ENCODE data around the gene TUBA1C. TPM values are rescaled to one million over a fixed set of nuclear protein-coding genes. Genes with fewer than 3 reads are reported as not detected.
A peak's percentile ranks its signal among the peaks of the same experiment; 100 is the strongest.

TUBA1C gene
- total and polyA plus RNA-seq, 9 of the 15 experiments (the other 6 are each of a cell fraction or from before 2014, with no cell fraction given), result 755 to 3,012 (median 914) TPM

- in situ Hi-C loops (cut with MboI), result no loop called here
- ATAC-seq, result no peak
- no peaks in the 10 kb centered on the region for H3K27me3 ChIP-seq (ENCODE audit: control insufficient read depth in 2 of 2, insufficient read depth in 2 of 2, low read length in 2 of 2)
- 83% methylated on average over 7 of the region's 7 CpGs for WGBS (ENCODE audit: insufficient coverage, low coverage, missing lambda C conversion rate)
- intact Hi-C loops (cut with micrococcal nuclease), result no loop called here
- H4K20me1 ChIP-seq (replicated peaks; ENCODE audit: control insufficient read depth, insufficient read depth, low read length), result peaks cover 17% of the 10 kb centered on the region
- no peak overlapping the region for H3K27ac ChIP-seq (ENCODE audit: extremely low read depth, low read depth, low read length)
- H3K9ac ChIP-seq (ENCODE audit: insufficient read depth in 1 of 2, low read depth in 2 of 2, low read length in 2 of 2), result peak overlapping the region in 1 of 2 experiments; percentile 64; a peak in 2 of 4 replicates
- no peaks in the 10 kb centered on the region for H3K79me2 ChIP-seq (ENCODE audit: control insufficient read depth, insufficient read depth, low read length)
- peaks cover 15% of the 10 kb centered on the region; the same call in 2 of the 3 replicates for H3K36me3 ChIP-seq (ENCODE audit: control insufficient read depth, insufficient read depth, low read length)
- no peak for FAIRE-seq
- DNase-seq (ENCODE audit: extremely low read depth in 1 of 4, low spot score in 3 of 4), result no peak
- no peak overlapping the region for H3K4me3 ChIP-seq
- TF ChIP-seq FUS (optimal IDR thresholded peaks at IDR 0.05; ENCODE audit: low read depth, low read length) (no peak), KLF6 (CRISPR knock-in tag; IDR thresholded peaks at IDR 0.05; ENCODE audit: borderline replicate concordance) (no peak), ZZZ3 (IDR thresholded peaks at IDR 0.05) (no peak), DMBX1 (CRISPR knock-in tag; IDR thresholded peaks at IDR 0.05; ENCODE audit: borderline replicate concordance) (no peak), POLR2H (tag; IDR thresholded peaks at IDR 0.05; ENCODE audit: low read depth) (no peak), ZNF274 (IDR thresholded peaks at IDR 0.05; ENCODE audit: borderline replicate concordance, low read depth, low read length) (no peak)
- TF ChIP-seq, protein P1, sequence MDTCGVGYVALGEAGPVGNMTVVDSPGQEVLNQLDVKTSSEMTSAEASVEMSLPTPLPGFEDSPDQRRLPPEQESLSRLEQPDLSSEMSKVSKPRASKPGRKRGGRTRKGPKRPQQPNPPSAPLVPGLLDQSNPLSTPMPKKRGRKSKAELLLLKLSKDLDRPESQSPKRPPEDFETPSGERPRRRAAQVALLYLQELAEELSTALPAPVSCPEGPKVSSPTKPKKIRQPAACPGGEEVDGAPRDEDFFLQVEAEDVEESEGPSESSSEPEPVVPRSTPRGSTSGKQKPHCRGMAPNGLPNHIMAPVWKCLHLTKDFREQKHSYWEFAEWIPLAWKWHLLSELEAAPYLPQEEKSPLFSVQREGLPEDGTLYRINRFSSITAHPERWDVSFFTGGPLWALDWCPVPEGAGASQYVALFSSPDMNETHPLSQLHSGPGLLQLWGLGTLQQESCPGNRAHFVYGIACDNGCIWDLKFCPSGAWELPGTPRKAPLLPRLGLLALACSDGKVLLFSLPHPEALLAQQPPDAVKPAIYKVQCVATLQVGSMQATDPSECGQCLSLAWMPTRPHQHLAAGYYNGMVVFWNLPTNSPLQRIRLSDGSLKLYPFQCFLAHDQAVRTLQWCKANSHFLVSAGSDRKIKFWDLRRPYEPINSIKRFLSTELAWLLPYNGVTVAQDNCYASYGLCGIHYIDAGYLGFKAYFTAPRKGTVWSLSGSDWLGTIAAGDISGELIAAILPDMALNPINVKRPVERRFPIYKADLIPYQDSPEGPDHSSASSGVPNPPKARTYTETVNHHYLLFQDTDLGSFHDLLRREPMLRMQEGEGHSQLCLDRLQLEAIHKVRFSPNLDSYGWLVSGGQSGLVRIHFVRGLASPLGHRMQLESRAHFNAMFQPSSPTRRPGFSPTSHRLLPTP (IDR thresholded peaks at IDR 0.05; ENCODE audit: borderline replicate concordance, extremely low read depth, insufficient read length), result no peak
- no peak overlapping the region for H2AFZ ChIP-seq (ENCODE audit: low read depth, low read length)
- H3K4me2 ChIP-seq (ENCODE audit: insufficient read depth, low read length), result no peak overlapping the region
- H3K9me1 ChIP-seq (ENCODE audit: control insufficient read depth, insufficient read depth, low read length), result no peaks in the 10 kb centered on the region
- POLR2A ChIA-PET, result interaction anchor here (0.6 to 7.5 kb wide), 8 partner anchors 10 to 229 kb away, joined by 3 to 141 read pairs (median 4); partner anchors contain the start of genes DNAJC22, PRPH, TUBA1B and TUBA1C
- H3K9me3 ChIP-seq (replicated peaks; ENCODE audit: control insufficient read depth, insufficient read depth, low read depth, low read length), result no peaks in the 10 kb centered on the region
- peaks cover 5 to 9% of the 10 kb centered on the region in 2 experiments; a peak in 4 of 5 replicates for H3K4me1 ChIP-seq (replicated peaks in 1 of 2; ENCODE audit: control insufficient read depth in 2 of 2, insufficient read depth in 2 of 2, low read length in 2 of 2)
- CTCF ChIA-PET (ENCODE audit: low intra/inter-chr PET ratio), result no interaction called here
- no TSS peak for BruUV-seq (replicated peaks)
Measured at GRCh38 chr12:49277466-49277865, 12.6 kb downstream of the TUBA1C start.

Data from K562 (cell line).